Measurements from ENCODE around the gene PDE4B. TPM values are rescaled to one million over a fixed set of nuclear protein-coding genes. Genes with fewer than 3 reads are reported as not detected.
A peak's percentile ranks its signal among the peaks of the same experiment; 100 is the strongest.

Gene PDE4B
- total RNA-seq, 1 donor from 2014 or later: 7.6 TPM

GRCh38 chr1:66243548-66244130 is 450.9 kb downstream of the PDE4B start:
- H3K27ac ChIP-seq (ENCODE audit: low read depth, low read length): peak overlapping the region; percentile 14
- DNase-seq (ENCODE audit: low read depth) (no peak), FAIRE-seq (peak; percentile 56)

DNA sequence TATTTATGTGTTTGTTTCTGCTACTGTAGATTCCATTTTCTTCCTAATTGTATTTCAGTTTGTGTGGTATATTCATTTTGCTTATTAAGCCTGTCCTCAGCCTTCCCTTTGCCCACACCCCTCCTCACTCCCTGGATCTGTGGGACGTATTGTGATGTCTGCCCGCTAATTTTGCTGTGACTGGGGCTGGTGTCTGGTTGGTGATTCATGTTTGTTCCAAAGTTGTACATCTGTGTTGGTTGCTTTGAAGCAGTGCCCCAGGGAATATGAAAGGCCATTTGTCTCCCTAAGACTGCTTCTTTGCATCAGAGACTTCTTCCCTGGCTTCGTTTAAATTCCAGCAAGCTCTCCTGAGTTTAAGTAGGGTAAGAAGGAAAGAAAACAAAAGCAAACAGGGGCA is 451.7 kb downstream of the PDE4B start:
- H3K9ac ChIP-seq (ENCODE audit: low read length): no peak overlapping the region
- no peak overlapping the region for H3K4me3 ChIP-seq (ENCODE audit: insufficient read depth, low read depth, low read length)
- H3K27ac ChIP-seq (ENCODE audit: low read depth, low read length): no peak overlapping the region
- H3K9me3 Mint-ChIP-seq (ENCODE audit: unreplicated experiment): no peaks in the 10 kb centered on the region
- H3K36me3 Mint-ChIP-seq (ENCODE audit: low read depth, unreplicated experiment): no peaks in the 10 kb centered on the region
- TF ChIP-seq, protein P1, sequence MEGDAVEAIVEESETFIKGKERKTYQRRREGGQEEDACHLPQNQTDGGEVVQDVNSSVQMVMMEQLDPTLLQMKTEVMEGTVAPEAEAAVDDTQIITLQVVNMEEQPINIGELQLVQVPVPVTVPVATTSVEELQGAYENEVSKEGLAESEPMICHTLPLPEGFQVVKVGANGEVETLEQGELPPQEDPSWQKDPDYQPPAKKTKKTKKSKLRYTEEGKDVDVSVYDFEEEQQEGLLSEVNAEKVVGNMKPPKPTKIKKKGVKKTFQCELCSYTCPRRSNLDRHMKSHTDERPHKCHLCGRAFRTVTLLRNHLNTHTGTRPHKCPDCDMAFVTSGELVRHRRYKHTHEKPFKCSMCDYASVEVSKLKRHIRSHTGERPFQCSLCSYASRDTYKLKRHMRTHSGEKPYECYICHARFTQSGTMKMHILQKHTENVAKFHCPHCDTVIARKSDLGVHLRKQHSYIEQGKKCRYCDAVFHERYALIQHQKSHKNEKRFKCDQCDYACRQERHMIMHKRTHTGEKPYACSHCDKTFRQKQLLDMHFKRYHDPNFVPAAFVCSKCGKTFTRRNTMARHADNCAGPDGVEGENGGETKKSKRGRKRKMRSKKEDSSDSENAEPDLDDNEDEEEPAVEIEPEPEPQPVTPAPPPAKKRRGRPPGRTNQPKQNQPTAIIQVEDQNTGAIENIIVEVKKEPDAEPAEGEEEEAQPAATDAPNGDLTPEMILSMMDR (IDR thresholded peaks at IDR 0.05; ENCODE audit: insufficient read depth, low read depth, low read length): no peak
- no peak for TF ChIP-seq EZH2 (IDR thresholded peaks at IDR 0.05; ENCODE audit: insufficient read depth, low read length)
- H3K27me3 Mint-ChIP-seq (ENCODE audit: low read depth, unreplicated experiment): no peaks in the 10 kb centered on the region
- H3K9me3 ChIP-seq (ENCODE audit: insufficient read depth, low read depth, low read length): no peaks in the 10 kb centered on the region
- no peak for FAIRE-seq
- no peaks in the 10 kb centered on the region for H4K20me1 ChIP-seq (ENCODE audit: insufficient read depth, low read length)
- peaks cover 30% of the 10 kb centered on the region for H3K4me1 ChIP-seq (ENCODE audit: insufficient read depth, low read length)
- H3K27ac Mint-ChIP-seq (ENCODE audit: unreplicated experiment): no peak overlapping the region
- no peaks in the 10 kb centered on the region for H3K36me3 ChIP-seq (ENCODE audit: insufficient read depth, low read length)
- H3K4me3 Mint-ChIP-seq (ENCODE audit: unreplicated experiment): no peak overlapping the region
- H3K4me2 ChIP-seq (ENCODE audit: low read length): peak overlapping the region; percentile 28
- no peaks in the 10 kb centered on the region for H3K79me2 ChIP-seq (ENCODE audit: insufficient read depth, low read length)
- no peak overlapping the region for H2AFZ ChIP-seq (ENCODE audit: low read depth, low read length)
- no peak for DNase-seq (ENCODE audit: low read depth)
- peaks cover 17% of the 10 kb centered on the region for H3K4me1 Mint-ChIP-seq (ENCODE audit: low read depth, unreplicated experiment)
- no peaks in the 10 kb centered on the region for H3K27me3 ChIP-seq (ENCODE audit: insufficient read depth, low read length)

More at GRCh38 chr1:66243548-66244130, 450.9 kb downstream of the PDE4B start:
- Histone ChIP-seq H3K4me2 (ENCODE audit: low read length) (peak overlapping the region; percentile 45), H3K4me1 (ENCODE audit: insufficient read depth, low read length) (peaks cover 30% of the 10 kb centered on the region), H3K9me3 (ENCODE audit: insufficient read depth, low read depth, low read length) (no peaks in the 10 kb centered on the region), H3K79me2 (ENCODE audit: insufficient read depth, low read length) (no peaks in the 10 kb centered on the region), H4K20me1 (ENCODE audit: insufficient read depth, low read length) (no peaks in the 10 kb centered on the region), H3K9ac (ENCODE audit: low read length) (peak overlapping the region; percentile 41), H3K36me3 (ENCODE audit: insufficient read depth, low read length) (no peaks in the 10 kb centered on the region), H3K27me3 (ENCODE audit: insufficient read depth, low read length) (no peaks in the 10 kb centered on the region), H2AFZ (ENCODE audit: low read depth, low read length) (no peak overlapping the region), H3K4me3 (ENCODE audit: insufficient read depth, low read depth, low read length) (no peak overlapping the region)
- Mint-ChIP-seq H3K4me1 (ENCODE audit: low read depth, unreplicated experiment) (peaks cover 17% of the 10 kb centered on the region), H3K4me3 (ENCODE audit: unreplicated experiment) (no peak overlapping the region), H3K9me3 (ENCODE audit: unreplicated experiment) (no peaks in the 10 kb centered on the region), H3K27me3 (ENCODE audit: low read depth, unreplicated experiment) (no peaks in the 10 kb centered on the region), H3K36me3 (ENCODE audit: low read depth, unreplicated experiment) (no peaks in the 10 kb centered on the region), H3K27ac (ENCODE audit: unreplicated experiment) (no peak overlapping the region)
- TF ChIP-seq EZH2 (IDR thresholded peaks at IDR 0.05; ENCODE audit: insufficient read depth, low read length): no peak
- TF ChIP-seq, protein P1 (IDR thresholded peaks at IDR 0.05; ENCODE audit: insufficient read depth, low read depth, low read length): no peak

DNA sequence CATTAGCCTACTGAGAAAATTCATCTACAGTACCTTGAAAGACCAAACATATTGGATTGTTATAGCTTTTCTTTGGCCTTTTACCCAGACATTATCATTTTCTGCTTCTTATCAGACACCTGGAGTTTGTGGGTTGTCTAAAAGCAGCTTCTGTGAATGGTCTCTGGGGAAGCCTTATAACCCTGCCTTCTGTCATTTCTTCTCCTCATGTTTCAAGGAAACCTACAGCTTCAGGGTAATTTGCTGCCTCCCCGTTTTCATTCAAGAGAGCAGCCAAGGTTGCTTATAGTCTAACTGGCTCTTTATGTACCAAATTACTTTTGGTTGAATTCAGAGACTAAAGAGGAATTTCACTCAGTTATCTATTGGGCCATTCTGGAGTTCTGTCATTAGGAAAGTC is 453.0 kb downstream of the PDE4B start:
- TF ChIP-seq, protein P1 (IDR thresholded peaks at IDR 0.05; ENCODE audit: insufficient read depth, low read depth, low read length): no peak
- TF ChIP-seq EZH2 (IDR thresholded peaks at IDR 0.05; ENCODE audit: insufficient read depth, low read length): no peak
- Histone ChIP-seq H4K20me1 (ENCODE audit: insufficient read depth, low read length) (no peaks in the 10 kb centered on the region), H3K27ac (ENCODE audit: low read depth, low read length) (no peak overlapping the region), H3K27me3 (ENCODE audit: insufficient read depth, low read length) (no peaks in the 10 kb centered on the region), H3K36me3 (ENCODE audit: insufficient read depth, low read length) (no peaks in the 10 kb centered on the region), H3K4me3 (ENCODE audit: insufficient read depth, low read depth, low read length) (no peak overlapping the region), H3K9ac (ENCODE audit: low read length) (no peak overlapping the region), H3K9me3 (ENCODE audit: insufficient read depth, low read depth, low read length) (no peaks in the 10 kb centered on the region), H3K79me2 (ENCODE audit: insufficient read depth, low read length) (no peaks in the 10 kb centered on the region), H3K4me1 (ENCODE audit: insufficient read depth, low read length) (peaks cover 30% of the 10 kb centered on the region), H2AFZ (ENCODE audit: low read depth, low read length) (no peak overlapping the region), H3K4me2 (ENCODE audit: low read length) (no peak overlapping the region)
- no peak overlapping the region for H3K4me3 Mint-ChIP-seq (ENCODE audit: unreplicated experiment)
- no peaks in the 10 kb centered on the region for H3K27me3 Mint-ChIP-seq (ENCODE audit: low read depth, unreplicated experiment)
- H3K36me3 Mint-ChIP-seq (ENCODE audit: low read depth, unreplicated experiment): no peaks in the 10 kb centered on the region
- DNase-seq (ENCODE audit: low read depth): no peak
- no peak overlapping the region for H3K27ac Mint-ChIP-seq (ENCODE audit: unreplicated experiment)
- peaks cover 11% of the 10 kb centered on the region for H3K4me1 Mint-ChIP-seq (ENCODE audit: low read depth, unreplicated experiment)
- no peaks in the 10 kb centered on the region for H3K9me3 Mint-ChIP-seq (ENCODE audit: unreplicated experiment)
- no peak for FAIRE-seq
